Measurements from ENCODE around the gene SEC22A. TPM values are rescaled to one million over a fixed set of nuclear protein-coding genes. Genes with fewer than 3 reads are reported as not detected.

Gene SEC22A
- total RNA-seq, 1 donor from 2014 or later, result 15.4 TPM

GRCh38 chr3:123314359-123315270 is 112.9 kb downstream of the SEC22A start:
- H3K36me3 Mint-ChIP-seq (ENCODE audit: low read depth), result no peaks in the 10 kb centered on the region
- H3K4me1 Mint-ChIP-seq, result peaks cover 4% of the 10 kb centered on the region
- no peak for DNase-seq (ENCODE audit: low read depth, low spot score)
- H3K4me3 Mint-ChIP-seq, result no peak overlapping the region
- H3K27ac Mint-ChIP-seq (ENCODE audit: unreplicated experiment), result no peak overlapping the region
- TF ChIP-seq CTCF (conservative IDR thresholded peaks at IDR 0.05), result peak; percentile 17
- no peaks in the 10 kb centered on the region for H3K9me3 Mint-ChIP-seq
- H3K27me3 Mint-ChIP-seq (ENCODE audit: low read depth), result peaks cover 11% of the 10 kb centered on the region

GRCh38 chr3:123315271-123315595 is 113.5 kb downstream of the SEC22A start:
- Mint-ChIP-seq H3K4me3 (no peak overlapping the region), H3K27ac (ENCODE audit: unreplicated experiment) (no peak overlapping the region), H3K4me1 (peaks cover 10% of the 10 kb centered on the region), H3K27me3 (ENCODE audit: low read depth) (peaks cover 11% of the 10 kb centered on the region), H3K9me3 (no peaks in the 10 kb centered on the region), H3K36me3 (ENCODE audit: low read depth) (no peaks in the 10 kb centered on the region)
- no peak for DNase-seq (ENCODE audit: low read depth, low spot score)
- no peak for TF ChIP-seq CTCF (conservative IDR thresholded peaks at IDR 0.05)

- H3K27ac Mint-ChIP-seq (ENCODE audit: unreplicated experiment), result no peak overlapping the region
- no peaks in the 10 kb centered on the region for H3K9me3 Mint-ChIP-seq
- peaks cover 12% of the 10 kb centered on the region for H3K4me1 Mint-ChIP-seq
- DNase-seq (ENCODE audit: low read depth, low spot score), result no peak
- TF ChIP-seq CTCF (conservative IDR thresholded peaks at IDR 0.05), result no peak
- H3K36me3 Mint-ChIP-seq (ENCODE audit: low read depth), result no peaks in the 10 kb centered on the region
- no peak overlapping the region for H3K4me3 Mint-ChIP-seq
- peaks cover 14% of the 10 kb centered on the region for H3K27me3 Mint-ChIP-seq (ENCODE audit: low read depth)
These were observed 116.0 kb downstream of the SEC22A start for GRCh38 chr3:123317716-123318115.

GRCh38 chr3:123318374-123318773 is 116.6 kb downstream of the SEC22A start:
- H3K27me3 Mint-ChIP-seq (ENCODE audit: low read depth), result peaks cover 14% of the 10 kb centered on the region
- no peaks in the 10 kb centered on the region for H3K9me3 Mint-ChIP-seq
- no peak for TF ChIP-seq CTCF (conservative IDR thresholded peaks at IDR 0.05)
- H3K4me1 Mint-ChIP-seq, result peaks cover 12% of the 10 kb centered on the region
- H3K36me3 Mint-ChIP-seq (ENCODE audit: low read depth), result no peaks in the 10 kb centered on the region
- no peak overlapping the region for H3K27ac Mint-ChIP-seq (ENCODE audit: unreplicated experiment)
- H3K4me3 Mint-ChIP-seq, result no peak overlapping the region
- DNase-seq (ENCODE audit: low read depth, low spot score), result no peak

GRCh38 chr3:123319760-123320159 is 118.0 kb downstream of the SEC22A start:
- DNase-seq (ENCODE audit: low read depth, low spot score), result peak; percentile 5
- H3K27me3 Mint-ChIP-seq (ENCODE audit: low read depth), result peaks cover 12% of the 10 kb centered on the region
- H3K4me1 Mint-ChIP-seq, result peaks cover 12% of the 10 kb centered on the region
- no peaks in the 10 kb centered on the region for H3K36me3 Mint-ChIP-seq (ENCODE audit: low read depth)
- peak overlapping the region; percentile 13 for H3K27ac Mint-ChIP-seq (ENCODE audit: unreplicated experiment)
- H3K9me3 Mint-ChIP-seq, result no peaks in the 10 kb centered on the region
- H3K4me3 Mint-ChIP-seq, result no peak overlapping the region
- TF ChIP-seq CTCF (conservative IDR thresholded peaks at IDR 0.05), result no peak
